ENCODE data around the gene CTNNA3.

The CTNNA3 gene

DNA sequence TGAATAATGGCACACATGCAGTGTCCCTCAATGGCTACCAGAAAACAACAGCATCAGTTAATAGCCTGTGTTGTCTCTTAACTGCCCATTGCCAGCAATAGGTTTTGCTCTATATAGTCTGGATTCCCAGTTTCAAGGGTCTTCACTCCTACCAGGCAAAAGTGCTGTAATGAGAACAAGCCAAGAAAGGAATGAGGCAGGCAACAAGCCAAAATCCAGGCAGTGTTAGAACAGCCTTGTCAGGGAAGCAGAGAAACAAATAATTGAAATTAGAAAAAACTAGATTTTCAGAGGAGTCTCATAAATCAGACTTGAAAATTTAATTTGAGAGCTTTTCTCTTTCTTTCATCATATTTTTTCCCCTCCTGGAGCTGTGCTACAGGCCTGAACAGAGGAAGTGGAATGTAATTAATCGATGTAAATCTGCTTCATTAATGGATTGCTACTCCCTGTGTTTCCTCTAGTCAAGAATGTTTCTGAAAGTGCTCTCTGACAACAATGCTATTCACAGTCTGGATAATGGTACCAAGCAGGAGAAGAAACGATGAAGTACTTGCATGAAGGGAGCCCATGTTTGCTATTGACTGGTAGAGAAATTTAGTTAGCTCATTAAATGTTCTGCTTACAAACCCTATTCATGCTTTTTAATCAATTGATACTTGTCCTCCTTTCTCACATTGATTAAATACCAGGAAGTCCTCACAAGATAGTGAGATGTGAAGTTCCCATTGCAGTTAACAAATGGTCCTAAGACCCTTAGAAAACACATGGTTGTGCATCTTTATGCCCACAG is 972.2 kb downstream of the CTNNA3 start:
- peak; percentile 10 to 12 for DNase-seq

DNA sequence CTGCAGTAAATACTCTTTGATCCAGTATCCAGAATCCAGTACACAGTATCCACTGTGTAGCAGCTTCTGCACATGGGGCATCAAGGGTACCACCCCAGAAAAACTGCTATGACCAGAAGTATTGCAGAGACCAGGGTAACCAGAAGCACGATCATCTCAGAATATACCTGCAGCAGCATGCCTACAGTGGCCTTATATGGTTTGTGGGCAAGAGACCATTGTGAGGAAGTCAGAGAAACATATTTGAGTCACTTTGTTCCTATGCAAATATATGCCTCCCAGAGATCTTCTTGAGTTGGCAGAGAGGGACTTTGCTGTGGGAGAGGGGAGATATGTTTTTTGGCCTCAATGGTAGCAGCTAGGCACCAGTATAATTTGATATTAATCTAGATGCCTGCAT is 976.5 kb downstream of the CTNNA3 start:
- no peak for DNase-seq

DNA sequence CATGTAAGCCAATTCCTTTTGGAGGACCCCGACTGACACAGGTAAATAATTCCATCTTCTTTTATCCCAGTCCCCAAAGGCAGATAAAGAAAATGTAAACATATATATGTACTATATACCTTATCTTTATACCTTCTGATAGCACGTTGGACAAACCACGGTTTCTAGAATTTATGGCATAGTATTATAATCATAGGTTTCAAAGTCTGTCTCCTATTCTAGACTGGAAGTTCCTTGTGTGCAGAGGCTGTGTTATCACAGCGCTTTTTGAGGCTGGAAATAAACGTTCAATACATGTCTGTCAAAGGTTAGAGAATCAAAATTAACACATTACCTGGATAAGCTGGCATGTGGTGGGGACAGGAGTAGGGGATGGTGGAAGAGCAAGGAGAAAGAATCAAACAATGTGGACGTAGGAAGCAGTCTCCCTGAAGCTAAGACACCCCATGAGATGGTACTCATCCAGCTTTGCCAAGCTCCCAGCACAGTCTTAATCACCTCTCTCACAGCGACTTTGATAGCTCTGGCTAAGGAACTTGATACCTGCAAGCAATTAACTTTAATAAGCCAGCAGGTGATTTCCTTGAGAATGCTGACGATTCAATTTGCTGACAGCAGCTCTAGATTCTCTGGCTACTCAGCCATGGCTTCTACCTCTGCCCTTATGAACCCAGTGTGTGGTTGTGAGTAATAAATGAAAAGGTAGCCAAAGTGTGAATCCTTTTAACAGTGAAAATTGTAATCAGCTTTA is 978.6 kb downstream of the CTNNA3 start:
- no peak for DNase-seq

DNA sequence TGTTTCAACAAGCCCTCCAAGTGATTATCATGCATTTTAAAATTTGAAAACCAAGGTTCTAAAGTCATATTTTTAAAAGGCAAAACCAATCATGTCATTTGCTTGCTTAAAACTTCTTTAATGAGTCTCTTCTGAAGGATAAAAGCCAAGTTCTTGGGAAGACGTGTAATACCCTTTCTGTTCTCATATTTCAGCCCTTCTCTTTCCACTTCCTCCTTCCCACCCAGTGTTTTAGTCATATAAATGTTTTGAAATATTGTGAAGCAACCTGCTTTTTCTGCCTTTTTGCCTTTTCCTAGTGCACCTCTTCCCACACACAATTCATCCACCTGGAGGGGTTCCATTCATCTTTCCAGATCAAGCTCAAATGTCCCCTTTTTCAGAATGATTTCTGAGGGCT is 981.3 kb downstream of the CTNNA3 start:
- no peak for DNase-seq

DNA sequence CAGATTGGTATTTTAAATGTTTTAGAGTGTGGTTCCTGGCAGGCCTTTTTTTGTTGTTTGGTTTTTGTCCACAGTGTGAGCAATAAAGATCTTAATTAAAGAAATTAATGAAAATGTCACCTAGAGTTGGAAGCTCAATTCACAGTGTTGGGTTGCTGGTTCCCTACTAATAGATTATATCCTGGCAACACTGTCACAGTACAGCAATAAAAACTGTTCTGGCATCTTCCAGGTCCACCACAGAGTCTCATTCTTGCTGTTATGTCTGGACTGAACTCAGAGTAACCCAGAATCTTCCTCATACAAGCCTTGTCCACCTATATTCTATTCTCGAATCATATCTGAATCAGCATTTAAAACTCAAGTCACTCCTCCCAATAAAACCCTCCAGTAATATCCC is 982.6 kb downstream of the CTNNA3 start:
- no peak for DNase-seq

DNA sequence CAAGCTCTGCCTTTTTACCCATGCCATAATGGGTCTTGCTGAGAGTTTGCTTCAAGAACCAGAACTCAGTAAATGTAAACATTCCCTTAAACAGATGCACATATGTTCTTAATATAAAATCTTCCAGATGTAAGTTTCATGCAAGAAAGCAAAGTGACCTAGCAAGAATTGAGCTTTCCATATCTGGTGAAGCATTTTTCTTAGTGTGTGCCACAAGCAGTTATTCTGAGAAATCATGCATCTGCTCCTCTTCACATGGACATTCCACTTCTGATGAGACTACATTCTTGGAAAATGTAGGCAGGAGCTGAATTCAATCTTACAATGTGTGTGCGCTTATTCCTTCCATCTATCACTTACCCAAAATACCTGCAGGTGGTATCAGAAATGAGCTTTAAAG is 997.9 kb downstream of the CTNNA3 start:
- DNase-seq, result no peak

DNA sequence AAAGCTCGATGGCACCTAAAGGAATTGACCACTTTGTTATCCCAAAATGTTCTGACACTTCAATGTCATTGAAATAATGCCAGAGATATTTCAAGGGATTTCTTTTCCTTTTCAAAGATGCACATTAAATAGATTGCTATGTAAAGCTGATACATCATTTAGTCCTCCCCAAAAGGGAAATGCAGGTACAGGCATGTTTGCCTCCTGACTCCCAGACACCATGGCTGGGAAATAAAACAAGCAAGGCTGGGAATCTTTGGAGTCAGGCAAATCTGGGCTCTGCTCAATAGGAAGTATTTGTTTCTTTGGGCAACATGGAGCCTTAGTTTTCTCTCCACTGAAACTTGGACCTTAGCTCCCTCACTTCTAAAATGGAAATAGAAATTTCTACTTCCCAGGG is 1000.9 kb downstream of the CTNNA3 start:
- DNase-seq, result no peak

DNA sequence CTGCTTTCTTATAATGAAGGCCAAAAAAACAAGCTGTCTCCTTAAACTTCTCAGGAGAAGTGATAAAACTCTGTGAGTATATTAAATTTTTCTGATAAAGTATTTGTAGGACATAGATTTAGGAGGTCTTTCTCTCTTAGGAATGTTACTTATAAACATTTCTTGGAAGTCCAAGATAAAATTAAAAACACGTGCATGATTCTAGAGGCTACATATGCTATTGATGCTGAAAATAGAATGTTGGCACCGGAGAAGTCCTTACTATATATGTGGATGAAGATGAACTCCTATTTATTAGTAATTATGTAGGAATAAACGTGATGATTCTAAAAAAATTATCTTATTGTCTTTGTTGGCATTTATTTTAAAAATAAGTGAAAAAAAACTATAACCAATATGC is 1011.4 kb downstream of the CTNNA3 start:
- no peak for DNase-seq

DNA sequence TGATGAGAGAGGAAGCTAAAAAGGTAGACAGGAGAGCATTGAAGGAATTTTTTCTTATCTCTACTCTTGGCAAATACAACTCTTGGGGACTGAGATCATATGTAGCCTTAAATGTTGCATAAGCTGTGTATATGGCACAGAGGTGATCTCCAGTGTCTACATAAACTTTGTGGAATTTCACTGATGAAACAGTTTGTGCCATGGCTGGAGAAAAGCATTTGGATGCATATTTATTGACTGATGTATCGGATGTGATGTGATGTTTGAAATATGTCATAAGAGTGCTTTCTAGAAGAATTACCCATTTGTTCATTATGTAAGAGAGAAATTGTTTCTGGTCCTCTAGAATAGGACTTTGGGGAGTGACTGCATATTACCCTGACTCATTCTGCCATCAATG is 1015.1 kb downstream of the CTNNA3 start:
- DNase-seq, result no peak

DNA sequence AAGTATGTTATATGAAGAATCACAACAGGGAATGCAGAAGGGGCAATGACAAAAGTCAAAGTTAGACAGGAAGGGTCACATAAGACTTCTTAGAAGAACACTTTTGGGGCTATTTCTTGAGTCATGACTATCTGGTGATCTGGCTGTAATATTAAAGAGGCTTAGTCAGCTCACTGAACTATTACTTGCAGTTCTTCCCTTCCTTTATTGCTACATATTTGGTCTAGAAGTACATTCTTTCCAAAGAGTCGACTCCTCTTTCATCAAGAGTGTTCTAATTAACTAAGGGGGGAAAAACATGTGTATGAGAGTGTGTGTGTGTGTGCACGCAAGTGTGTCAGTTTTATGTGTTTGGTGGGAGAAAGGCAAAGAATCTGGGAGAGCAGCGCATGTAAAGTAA is 1017.5 kb downstream of the CTNNA3 start:
- no peak for DNase-seq

DNA sequence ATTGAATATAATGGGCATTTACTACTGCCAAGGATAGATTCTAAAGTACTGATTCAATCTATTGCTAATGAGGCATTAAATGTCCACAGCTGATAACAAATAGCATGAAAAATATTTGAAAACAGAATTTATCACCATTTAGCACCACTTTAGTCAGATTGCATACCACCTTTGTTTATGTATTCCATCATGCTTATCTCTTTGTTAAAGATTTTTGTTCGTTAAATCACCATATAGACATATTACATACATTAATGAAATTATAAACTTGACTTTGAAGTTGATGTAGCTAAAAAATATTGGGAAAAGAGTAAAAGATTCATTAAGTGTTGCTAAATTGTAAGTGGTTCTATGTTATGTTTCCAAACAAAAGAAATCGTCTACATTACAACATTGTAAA is 1022.9 kb downstream of the CTNNA3 start:
- no peak for DNase-seq

DNA sequence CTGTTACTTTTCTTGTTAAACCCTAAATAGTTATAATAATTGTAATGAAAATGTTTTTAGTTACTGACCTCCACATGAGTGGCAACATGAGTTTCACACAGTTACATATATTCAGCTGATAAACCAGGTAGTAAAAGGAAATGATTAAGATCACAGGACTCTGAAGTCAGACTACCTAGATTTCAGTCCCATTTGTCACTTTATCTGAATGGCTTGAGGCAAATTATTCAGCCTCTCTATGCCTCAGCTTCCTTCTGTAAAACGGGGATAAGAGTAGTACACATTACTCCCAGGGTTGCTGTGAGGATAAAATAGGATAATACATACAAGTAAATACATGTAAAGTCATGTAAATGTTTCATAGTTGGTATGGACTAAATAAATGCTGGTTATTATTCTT is 1024.4 kb downstream of the CTNNA3 start:
- DNase-seq, result no peak

DNA sequence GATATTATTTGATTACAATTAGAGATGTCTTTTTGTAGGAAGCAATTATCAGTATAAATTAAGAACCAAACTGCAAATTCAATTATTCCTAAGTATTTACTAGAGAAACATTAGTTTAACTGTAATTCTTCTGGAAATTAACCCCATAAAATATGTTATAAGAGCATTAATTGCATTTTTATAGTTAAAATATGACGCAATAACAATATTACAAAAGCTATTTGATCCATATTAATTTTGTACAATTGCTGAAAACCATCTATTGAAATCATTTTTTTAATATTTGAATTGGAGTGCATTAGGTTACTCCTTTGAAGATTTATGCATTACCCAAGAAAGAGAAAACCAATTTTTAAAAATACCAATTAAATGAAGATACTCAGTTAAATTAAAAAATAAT is 1024.9 kb downstream of the CTNNA3 start:
- no peak for DNase-seq

DNA sequence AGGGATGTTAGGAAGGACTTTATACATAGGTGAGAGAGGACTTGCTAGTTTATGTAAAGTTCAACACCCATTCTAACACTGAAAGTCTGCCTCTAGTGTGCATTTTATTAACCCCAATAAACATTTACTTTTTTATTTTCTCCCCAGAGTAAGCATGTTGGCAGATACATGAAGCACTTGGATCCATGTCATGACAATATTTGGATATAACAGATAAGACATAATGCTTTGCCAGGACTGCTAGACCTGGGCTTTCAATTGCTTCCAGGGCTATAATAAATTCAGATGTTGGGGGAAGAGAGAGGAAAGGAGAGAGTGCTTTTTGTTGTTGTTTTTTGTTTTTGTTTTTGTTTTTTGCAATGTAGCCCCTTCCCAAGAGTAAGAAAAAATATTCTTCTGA is 1039.5 kb downstream of the CTNNA3 start:
- DNase-seq, result no peak

DNA sequence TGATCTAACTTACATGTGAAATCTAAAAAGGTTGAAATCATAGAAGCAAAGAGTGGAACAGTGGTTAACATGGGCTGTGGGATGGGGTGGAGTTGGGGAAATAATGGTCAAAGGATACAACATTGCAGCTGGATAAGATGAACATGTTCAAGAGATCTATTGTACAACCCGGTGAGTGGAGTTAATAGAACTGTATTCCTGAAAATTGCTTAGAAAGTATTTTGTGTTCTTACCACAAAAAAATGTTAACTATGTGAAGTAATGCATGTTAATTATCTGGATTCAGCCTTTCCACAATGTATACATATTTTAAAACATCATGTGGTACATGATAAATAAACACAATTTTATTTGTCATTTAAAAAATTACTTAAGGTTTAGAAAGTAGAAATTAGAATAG is 1041.1 kb downstream of the CTNNA3 start:
- DNase-seq, result no peak

DNA sequence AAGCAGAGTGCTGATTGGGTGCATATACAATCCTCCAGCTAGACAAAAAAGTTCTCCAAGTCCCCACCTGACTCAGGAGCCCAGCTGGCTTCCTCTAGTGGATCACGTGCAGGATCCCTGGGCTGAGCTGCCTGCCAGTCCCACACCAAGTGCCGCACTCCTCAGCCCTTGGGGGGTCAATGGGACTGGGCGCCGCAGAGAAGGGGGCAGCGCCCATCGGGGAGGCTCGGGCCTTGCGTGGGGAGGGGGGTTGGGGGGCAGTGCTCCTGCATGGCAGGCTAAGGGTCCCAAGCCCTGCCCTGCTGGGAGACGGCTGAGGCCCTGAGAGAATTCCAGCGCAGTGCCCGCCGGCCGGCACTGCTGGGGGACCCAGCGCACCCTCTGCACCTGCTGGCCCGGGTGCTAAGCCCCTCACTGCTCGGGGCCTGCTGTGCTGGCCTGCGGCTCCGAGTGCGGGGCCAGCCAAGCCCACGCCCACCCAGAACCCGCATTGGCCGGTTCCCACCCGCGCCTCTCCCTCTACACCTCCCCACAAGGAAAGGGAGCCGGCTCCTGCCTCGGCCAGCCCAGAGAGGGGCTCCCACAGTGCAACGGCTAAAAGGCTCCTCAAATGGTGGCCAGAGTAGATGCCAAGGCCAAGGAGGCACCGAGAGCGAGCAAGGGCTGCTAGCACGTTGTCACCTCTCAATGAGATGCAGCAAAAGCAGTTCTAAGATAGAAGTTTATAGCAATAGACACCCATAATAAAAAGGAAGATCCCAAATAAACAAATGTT is 1044.5 kb downstream of the CTNNA3 start:
- DNase-seq, result no peak

DNA sequence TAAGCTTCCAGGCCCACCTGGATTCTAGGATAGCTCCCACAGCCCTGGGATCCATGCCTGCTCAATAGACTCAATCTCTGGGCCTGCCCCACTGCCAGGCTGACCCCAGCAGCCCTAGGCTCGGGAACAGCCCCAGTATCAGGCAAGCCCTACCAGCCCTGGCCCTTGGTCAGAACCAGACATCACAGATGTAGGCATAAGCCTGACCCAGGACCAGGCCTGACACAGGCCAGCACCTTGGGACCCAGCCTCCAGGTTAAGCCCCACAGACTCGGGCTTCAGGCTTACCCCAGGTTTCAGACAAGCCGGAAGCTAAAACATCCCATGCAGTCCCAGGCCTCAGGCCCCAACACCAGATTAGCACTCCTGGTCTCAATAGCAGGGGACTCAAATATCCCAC is 1046.4 kb downstream of the CTNNA3 start:
- no peak for DNase-seq

DNA sequence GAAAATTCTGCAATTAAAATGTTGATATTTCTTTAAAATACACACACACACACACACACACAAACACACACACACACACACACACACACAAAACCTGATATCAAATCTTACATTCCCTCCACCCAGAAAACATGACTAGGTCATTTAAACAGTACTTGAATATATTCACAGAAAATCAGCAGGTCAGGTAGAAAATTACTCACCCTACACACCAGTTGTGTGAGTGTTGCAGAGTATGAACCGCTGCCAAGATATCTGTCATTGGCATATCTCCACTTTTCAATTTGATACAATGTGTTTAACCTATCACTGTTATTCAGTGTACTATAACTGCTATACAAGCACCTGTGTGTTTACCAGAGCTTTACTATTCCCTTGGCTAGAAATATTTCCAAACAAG is 1053.8 kb downstream of the CTNNA3 start:
- DNase-seq, result peak in 1 of 2 experiments; percentile 0

DNA sequence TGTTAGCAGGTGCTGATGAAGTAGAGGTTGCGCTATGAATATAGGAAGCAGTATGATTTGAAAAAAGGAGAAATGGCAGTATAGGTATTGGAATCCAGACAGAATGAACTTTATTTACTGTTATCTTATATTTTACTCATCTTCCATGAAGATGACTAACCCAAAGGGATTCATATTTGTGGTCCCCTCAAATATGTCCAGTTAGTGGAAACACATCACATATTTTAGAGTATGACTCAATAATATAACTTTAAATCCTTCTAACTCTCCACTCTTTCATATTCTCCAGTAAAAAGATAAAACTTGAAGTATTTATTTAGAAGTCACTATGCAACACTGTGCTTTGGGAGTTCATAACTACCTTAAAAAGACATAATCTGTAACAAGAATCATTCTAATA is 1056.6 kb downstream of the CTNNA3 start:
- DNase-seq, result no peak

DNA sequence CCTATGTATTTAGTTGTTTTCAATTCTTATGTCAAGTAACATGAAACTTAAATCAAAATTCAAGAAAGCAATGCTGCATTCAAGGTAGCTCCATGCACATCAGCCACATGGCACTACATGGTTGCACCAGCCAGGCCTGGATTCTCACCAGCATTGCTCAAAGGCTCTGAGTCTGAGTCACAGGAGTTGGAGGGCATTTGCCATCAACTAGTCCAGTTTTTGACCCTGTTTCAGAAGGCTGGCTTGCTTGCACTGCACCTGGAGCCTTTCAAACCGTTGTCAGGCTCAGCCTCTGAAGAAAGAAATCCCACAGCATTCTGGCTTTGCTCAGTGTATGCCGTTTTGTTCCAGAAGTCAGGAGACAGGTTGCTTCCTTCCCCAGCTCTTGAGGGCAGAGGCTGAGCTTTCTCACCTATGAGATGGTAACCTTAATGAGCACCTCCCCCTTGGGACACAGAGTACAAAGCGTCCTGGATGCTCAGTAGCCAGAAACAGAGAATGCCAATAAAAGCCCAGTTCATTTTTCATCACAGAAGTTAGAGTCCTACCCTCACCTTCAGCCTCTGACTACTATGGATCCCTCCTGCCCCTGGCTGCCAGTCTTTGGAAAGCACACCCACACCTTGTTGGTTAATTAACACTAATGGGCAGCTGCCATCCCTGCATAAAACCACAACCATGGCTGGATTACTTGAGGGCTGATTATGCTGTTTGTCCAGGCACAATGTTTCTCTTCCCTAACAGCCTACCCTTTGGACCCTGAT is 1058.5 kb downstream of the CTNNA3 start:
- peak in 1 of 2 experiments; percentile 1 for DNase-seq

DNA sequence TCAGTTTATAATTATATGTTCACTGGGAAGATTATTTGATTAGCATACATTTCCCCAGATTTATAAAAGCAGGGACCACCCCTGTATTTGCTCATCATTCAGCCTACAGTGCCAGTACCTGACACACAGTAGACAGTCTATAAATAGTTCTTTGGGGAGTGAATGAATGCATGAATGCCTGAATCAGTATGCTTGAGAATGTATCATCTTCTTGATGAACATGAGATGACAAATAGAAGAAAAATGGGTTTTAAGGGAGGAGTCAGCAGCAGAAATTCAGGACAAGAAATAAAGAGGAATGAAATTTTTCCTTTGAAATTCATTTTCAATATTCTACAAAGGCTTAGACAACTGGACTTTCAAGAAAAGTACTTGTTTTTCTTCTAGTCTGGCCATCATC is 1066.0 kb downstream of the CTNNA3 start:
- DNase-seq, result no peak

DNA sequence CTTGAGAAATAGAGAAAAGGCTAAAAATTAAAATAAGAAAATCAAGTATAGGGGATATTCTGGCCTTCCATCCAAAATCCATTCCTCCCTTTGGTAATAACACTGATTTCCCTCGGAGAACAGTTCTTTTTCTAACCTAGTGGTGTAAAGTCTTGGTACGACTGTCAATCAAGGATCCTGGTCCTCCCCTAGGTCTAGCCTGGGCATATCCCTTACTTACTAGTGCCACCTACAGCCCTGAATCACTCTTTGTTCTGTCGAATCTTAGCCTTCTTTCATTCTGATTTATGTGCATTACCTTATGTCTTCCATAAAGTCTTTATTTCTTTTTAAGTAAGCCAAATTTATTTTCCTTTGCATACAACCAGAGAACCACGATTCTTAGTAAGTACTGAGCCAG is 1068.8 kb downstream of the CTNNA3 start:
- DNase-seq, result peak in 1 of 2 experiments; percentile 27
